NCI-H526 treated with DMSO at 0.1 percent for 48 hours (cell line): ENCODE measurements around the gene OVOL2.

Experiments
- DNase-seq: peaks from one replicate; lab custom pipeline; 2025; lab: John Stamatoyannopoulos, UW

Gene OVOL2

GRCh38 chr20:18012901-18013300, 44.8 kb downstream of the OVOL2 start:
- DNase-seq, result no peak

DNA sequence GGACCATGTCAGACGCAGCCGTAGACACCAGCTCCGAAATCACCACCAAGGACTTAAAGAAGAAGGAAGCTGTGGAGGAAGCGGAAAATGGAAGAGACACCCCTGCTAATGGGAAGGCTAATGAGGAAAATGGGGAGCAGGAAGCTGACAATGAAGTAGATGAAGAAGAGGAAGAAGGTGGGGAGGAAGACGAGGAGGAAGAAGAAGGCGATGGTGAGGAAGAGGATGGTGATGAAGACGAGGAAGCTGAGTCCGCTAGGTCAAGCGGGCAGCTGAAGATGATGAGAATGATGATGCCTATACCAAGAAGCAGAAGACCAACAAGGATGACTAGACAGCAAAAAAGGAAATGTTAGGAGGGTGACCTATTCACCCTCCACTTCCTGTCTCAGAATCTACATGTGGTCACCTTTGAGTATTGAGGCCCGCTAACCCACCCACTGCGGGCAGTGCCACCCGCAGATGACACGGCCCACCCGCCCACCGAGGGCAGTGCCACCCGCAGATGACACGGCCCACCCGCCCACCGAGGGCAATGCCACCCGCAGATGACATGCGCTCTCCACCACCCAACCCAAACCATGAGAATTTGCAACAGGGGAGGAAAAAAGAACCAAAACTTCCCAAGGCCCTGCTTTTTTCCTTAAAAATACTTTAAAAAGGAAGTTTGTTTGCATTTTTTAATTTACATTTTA, 45.6 kb downstream of the OVOL2 start:
- no peak for DNase-seq

GRCh38 chr20:18011482-18011881, 46.2 kb downstream of the OVOL2 start:
- no peak for DNase-seq

DNA sequence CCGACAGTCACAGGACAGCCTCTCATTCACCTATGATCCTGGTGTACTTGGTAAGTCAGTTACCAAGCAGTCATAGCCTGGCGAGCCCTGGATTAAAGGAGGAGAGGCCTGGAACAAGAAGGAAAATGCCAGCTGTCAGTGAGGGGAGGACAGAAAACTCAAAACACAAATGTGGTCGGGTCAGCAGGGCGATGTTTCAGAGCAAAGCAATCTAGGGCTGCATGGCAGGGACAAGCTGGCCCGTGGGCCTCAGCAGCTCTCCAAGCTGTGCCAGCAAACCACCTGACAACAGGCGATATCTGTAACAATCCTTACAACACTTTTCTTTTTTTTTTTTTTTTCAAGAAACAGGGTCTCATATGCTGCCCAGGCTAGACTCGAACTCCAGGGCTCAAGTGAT, 48.6 kb downstream of the OVOL2 start:
- DNase-seq, result no peak

DNA sequence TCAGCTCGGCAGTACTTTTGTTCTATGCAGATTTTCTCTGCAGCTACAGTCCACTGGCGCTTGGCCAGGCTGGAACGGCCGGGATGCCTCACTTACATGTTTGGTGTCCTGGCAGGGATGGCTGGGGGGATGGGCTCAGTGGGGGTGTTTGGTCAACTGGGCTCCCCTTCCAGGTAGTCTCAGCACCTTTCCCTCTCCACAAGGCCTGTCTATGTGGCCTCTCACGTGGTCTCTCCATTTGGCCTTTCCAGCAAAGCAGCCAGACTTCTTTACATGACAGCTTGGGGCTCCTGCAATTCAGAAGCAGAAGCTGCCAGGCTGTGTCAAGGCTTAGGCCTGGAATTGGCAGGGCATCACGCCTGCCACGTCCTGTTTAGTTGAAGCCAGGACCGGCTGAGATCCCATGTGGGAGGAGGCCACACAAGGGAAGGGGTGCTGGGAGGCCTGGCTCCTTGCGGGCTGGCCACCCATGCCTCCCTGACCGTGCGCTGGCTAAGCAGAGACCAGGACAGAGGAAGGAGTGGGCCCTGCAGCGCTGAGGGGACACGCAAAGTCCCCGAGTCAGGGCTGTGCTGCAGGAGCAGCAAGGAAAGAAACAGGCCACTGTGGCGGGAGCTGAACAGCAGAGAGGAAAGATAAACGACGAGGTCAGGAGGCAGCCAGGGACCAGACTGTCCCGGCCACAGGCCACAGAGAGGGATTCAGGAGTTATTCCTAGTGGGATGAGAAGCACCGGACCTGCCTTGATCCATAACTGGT, 50.0 kb downstream of the OVOL2 start:
- no peak for DNase-seq

DNA sequence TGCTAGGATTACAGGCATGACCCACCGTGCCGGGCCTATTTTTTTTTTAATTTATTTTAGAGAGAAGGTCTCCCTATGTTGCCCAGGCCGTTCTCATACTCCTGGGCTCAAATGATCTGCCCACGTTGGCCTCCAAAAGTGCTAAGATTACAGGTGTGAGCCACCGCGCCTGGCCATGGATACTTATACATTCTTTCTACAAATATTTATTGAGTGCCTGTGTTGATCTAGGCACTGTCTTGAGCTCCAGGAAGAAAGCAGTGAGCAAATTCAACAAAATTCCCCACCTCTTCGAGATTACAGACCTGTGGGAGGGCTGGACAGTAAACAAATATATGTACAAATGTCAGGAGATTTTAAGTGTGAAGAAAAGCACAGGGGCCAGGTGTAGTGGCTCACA, 51.0 kb downstream of the OVOL2 start:
- DNase-seq, result no peak

GRCh38 chr20:18005990-18006364, 51.7 kb downstream of the OVOL2 start:
- DNase-seq, result no peak

- DNase-seq, result no peak
These were observed 52.3 kb downstream of the OVOL2 start for GRCh38 chr20:18005170-18005989.

- no peak for DNase-seq
These were observed 53.2 kb downstream of the OVOL2 start for GRCh38 chr20:18004384-18005031.

- DNase-seq, result no peak
These were observed 53.8 kb downstream of the OVOL2 start for GRCh38 chr20:18003897-18004296.

DNA sequence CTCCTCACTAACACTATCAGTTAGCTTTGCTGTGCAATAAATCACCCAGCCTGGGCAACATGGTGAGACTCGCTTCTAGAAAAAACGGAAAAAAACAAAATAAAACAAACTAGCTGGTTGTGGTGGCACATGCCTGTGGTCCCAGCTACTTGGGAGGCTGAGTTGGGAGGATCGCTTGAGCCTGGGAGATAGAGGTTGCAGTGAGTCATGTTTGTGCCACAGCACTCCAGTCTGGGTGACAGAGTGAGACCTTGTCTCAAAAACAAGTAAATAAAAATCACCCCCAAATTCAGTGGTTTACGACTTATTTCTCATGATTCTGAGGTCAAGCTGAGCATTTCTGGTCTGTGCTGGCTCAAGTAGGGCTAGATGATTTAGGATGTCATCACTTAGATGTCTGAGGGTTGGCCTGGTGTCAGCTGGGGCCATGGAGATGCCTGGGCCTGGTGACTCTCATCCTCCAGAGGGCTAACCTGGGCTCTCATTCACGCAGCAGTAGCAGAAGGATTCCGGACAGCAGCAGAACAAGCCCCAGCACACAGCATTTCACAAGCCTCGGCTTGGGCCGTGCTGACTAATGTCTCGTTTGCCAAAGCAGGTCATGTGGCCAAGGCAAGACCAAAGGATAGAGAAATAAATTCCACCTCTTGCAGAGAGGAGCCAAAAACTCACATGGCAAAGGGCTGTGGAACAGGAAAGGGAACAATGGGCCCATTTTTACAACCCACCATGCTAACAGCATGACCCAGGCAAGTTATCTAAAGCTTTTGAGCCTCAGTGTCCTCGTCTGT, 56.4 kb downstream of the OVOL2 start:
- DNase-seq, result no peak

GRCh38 chr20:17999566-17999965, 58.1 kb downstream of the OVOL2 start:
- DNase-seq, result no peak

DNA sequence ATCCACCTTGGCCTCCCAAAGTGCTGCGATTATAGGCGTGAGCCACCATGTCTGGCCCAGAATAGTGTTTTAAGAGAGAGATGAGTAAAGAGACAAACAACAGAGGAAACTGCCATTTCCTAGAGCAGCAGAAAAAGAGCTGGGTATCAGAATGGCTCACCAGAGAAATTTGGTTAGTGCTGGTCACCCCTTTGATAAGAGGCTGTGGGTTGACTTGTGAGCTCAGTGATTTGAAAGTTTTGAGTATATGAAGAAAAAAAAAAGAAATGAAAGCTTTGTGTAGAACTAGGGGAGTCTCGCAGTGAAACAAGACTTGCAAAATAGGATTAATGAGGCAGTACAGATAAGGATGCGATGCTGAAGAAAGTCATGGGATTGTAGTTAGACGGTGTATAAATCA, 59.3 kb downstream of the OVOL2 start:
- no peak for DNase-seq

DNA sequence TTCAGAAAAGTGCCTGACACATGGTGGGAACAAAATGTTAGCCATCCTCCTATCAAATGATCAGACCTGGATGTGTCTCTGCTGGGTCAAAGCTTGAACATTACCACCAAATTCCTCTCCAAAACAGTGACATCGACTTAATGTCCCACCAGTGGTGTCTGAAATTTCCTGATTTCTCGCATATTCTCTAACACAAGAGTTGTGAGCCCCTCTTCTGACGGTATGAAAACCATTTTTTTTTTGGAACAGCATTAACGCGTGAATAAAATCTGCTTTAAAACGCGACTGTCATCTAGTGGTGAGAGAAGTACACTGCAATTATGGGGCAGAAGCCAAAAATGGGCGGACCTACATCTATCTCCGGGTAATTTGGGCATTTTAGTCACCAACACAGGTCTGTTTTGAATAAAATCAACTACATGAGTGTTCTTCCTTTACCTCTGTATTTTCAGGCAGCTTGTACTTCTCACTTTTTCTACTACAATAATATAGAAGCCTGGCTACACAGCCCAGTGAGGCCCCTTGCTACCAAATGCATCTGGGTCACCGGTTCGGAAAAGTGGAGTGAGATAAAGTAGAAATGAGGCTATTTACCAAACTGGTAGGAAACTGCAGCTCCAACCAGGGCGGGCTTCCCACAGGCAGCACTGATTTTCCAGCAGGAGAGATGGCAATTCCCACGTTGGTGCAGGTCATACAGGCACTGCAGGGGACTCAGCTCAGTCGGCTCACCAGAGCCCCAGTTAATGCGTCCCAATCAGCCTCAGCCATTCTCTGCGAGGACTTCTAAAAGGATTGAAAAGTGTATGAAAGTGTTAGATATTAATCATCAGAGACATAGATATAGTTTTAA, 61.5 kb downstream of the OVOL2 start:
- peak; percentile 22 for DNase-seq

DNA sequence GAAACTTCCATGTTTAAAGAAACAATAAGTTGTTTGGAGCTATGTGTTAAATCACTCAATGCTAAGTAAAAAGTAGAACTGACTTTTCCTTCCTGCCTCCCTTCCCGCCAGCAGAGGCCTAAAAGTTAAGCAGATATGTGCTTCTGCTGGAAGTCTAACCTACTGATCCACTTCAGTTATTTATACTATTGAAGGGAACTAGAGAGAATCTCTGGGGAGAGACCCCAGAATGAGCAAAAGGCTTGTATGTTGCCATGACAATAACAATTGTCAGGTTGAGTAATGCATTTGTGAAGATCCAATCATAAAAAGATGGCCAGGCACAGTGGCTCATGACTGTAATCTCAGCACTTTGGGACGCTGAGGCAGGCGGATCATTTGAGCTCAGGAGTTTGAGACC, 64.2 kb downstream of the OVOL2 start:
- no peak for DNase-seq

DNA sequence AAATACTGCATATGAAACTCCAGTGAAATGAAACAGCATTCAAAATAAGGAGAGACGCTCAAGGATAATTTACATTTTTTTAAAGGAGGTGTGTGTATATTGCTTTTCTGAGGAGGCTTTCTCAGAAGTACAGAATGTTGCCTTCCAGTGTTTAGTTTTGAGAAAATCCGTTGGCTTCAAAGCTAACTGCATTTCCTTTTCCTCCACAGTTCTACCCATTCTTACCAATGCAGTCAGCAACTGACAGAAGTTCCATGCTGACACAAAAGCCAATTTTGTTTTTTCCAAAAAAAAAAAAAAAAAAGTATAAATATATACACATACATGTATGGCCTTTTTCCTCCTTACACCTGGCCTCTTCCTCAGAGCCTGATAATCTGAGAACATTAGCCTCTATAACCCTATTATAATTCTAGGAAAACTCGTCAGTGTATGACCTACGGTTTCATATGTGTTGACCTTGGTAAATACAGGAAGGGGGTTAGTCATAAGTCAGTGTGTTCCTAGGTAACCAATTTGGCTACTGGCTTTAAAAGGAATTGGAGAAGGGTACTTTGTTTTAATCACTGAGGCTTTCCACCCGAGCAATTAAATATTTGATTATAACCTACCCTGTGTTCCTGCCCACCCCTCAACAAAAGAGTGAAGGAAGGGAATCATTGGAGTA, 64.7 kb downstream of the OVOL2 start:
- DNase-seq, result peak; percentile 37

- DNase-seq, result no peak
These were observed 65.5 kb downstream of the OVOL2 start for GRCh38 chr20:17992224-17992637.

DNA sequence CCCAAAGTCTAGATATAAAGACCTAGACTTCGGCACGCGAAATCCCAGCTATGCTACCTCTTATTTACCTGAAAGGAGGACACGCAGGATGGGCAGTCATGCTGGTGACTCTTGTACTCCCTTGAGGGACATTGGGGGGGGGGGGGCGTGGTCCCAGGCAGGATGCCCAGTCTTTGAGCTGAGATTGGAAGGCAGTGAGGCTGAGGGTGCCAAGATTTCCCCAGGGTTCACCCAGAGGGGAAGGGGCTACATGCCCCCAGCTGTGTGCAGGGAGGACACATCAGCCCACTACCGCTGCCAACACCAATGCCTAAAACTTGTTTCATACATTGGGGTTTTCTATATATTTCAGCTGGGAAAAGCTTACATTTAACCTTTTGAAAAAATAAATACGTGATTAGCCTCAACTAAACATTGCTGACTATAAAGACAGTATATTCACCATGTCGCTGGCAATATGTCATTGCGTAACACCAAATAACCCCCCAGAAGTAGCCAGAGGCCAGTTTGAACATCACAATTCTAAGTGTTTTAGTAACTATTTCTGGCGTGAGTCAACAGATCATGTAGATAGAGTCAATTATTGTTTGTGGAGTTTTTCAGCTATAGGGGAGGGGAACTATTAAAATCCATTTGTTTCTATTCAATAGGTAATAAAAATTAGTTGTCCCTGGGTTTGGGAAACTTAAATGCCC, 67.3 kb downstream of the OVOL2 start:
- no peak for DNase-seq

DNA sequence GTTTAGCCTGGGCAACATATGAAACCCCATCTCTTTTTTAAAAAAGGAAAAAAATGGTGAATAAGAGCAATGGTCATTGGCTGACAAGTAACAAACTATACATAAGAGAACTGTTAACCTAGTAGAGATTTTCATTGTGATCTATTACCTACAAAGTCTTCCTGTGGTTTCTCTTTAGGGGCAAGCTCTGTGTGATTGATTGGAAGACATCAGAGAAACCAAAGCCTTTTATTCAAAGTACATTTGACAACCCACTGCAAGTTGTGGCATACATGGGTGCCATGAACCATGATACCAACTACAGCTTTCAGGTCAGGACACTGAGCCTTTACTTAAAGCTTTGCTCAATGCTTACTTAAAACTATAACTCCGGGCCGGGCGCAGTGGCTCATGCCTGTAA, 69.7 kb downstream of the OVOL2 start:
- no peak for DNase-seq
